Large intestine (tissue), 3 donors: ENCODE results near the gene HS6ST2. TPM values are rescaled to one million over a fixed set of nuclear protein-coding genes. Genes with fewer than 3 reads are reported as not detected.

Source experiments
- DNase-seq, 2 donors: peaks; one replicate each; pipeline versions ENCODE4 v3.0.0 to v3.0.0-alpha.2; 2013
- H3K27ac ChIP-seq: one replicate; pipeline ENCODE4 v1.5.1; 2013; ENCODE audit warnings: low read length
- H3K27me3 ChIP-seq: 2 replicates; pipeline ENCODE4 v1.6.1; 2013; ENCODE audit warnings: low read length; ENCODE audit not compliant: control insufficient read depth, insufficient read depth
- H3K36me3 ChIP-seq: 2 replicates; pipeline ENCODE4 v1.6.1; 2013; ENCODE audit warnings: low read length; ENCODE audit not compliant: control insufficient read depth, insufficient read depth
- H3K4me1 ChIP-seq: one replicate; pipeline ENCODE4 v1.6.1; 2013; ENCODE audit warnings: low read length; ENCODE audit not compliant: control insufficient read depth, insufficient read depth
- H3K4me3 ChIP-seq: one replicate; pipeline ENCODE4 v1.5.1; 2013; ENCODE audit warnings: low read length
- H3K9me3 ChIP-seq: one replicate; pipeline ENCODE4 v1.6.1; 2013; ENCODE audit warnings: mild to moderate bottlenecking, low read depth, low read length, moderate library complexity; ENCODE audit not compliant: control insufficient read depth
- WGBS: methylation state at CpG from one replicate; pipeline ENCODE4 v1.1.5; 2013; ENCODE audit warnings: low lambda C conversion rate; ENCODE audit not compliant: insufficient coverage; 5-methylcytosine and 5-hydroxymethylcytosine counted together
- polyA plus RNA-seq: library from polyadenylated mRNA; unstranded; fragments of 120-200 nt; gene quantifications from one replicate; pipeline ENCODE4 v1.2.1, GENCODE V29; 2013

HS6ST2 gene
- polyA plus RNA-seq, 1 donor = 0.97 TPM

GRCh38 chrX:132822634-132823012, 135.8 kb downstream of the HS6ST2 start:
- DNase-seq = peak in 1 of 2 donors; percentile 16
- no peaks in the 10 kb centered on the region for H3K36me3 ChIP-seq
- no CpG with 5 or more reads among the region's 2 CpGs for WGBS
- no peaks in the 10 kb centered on the region for H3K27me3 ChIP-seq
- peaks cover 5% of the 10 kb centered on the region for H3K4me1 ChIP-seq
- no peaks in the 10 kb centered on the region for H3K9me3 ChIP-seq
- H3K4me3 ChIP-seq = no peak overlapping the region
- peak overlapping the region; percentile 7 for H3K27ac ChIP-seq

- H3K36me3 ChIP-seq = no peaks in the 10 kb centered on the region
- H3K27ac ChIP-seq = peak overlapping the region; percentile 7
- H3K4me3 ChIP-seq = no peak overlapping the region
- DNase-seq = peak in 1 of 2 donors; percentile 50
- H3K27me3 ChIP-seq = no peaks in the 10 kb centered on the region
- no peaks in the 10 kb centered on the region for H3K9me3 ChIP-seq
- no CpG with 5 or more reads among the region's 3 CpGs for WGBS
- H3K4me1 ChIP-seq = peaks cover 5% of the 10 kb centered on the region
Observed at GRCh38 chrX:132821974-132822633, 136.3 kb downstream of the HS6ST2 start.

GRCh38 chrX:132820675-132821074, 137.8 kb downstream of the HS6ST2 start:
- no peak for DNase-seq
- Histone ChIP-seq H3K27me3 (no peaks in the 10 kb centered on the region), H3K36me3 (no peaks in the 10 kb centered on the region), H3K27ac (no peak overlapping the region), H3K4me3 (no peak overlapping the region), H3K4me1 (peaks cover 5% of the 10 kb centered on the region), H3K9me3 (no peaks in the 10 kb centered on the region)
- no CpG with 5 or more reads among the region's 5 CpGs for WGBS

- H3K27ac ChIP-seq = no peak overlapping the region
- no CpG with 5 or more reads among the region's 7 CpGs for WGBS
- no peaks in the 10 kb centered on the region for H3K9me3 ChIP-seq
- DNase-seq = no peak
- peaks cover 5% of the 10 kb centered on the region for H3K4me1 ChIP-seq
- H3K27me3 ChIP-seq = no peaks in the 10 kb centered on the region
- no peaks in the 10 kb centered on the region for H3K36me3 ChIP-seq
- H3K4me3 ChIP-seq = no peak overlapping the region
Observed at GRCh38 chrX:132819711-132820264, 138.6 kb downstream of the HS6ST2 start.

- DNase-seq = no peak
- no peak overlapping the region for H3K27ac ChIP-seq
- H3K36me3 ChIP-seq = no peaks in the 10 kb centered on the region
- H3K9me3 ChIP-seq = no peaks in the 10 kb centered on the region
- H3K4me1 ChIP-seq = peaks cover 5% of the 10 kb centered on the region
- no peaks in the 10 kb centered on the region for H3K27me3 ChIP-seq
- H3K4me3 ChIP-seq = no peak overlapping the region
Observed at GRCh38 chrX:132818638-132819037, 139.8 kb downstream of the HS6ST2 start.

GRCh38 chrX:132815643-132816042, 142.8 kb downstream of the HS6ST2 start:
- no peaks in the 10 kb centered on the region for H3K4me1 ChIP-seq
- no CpG with 5 or more reads among the region's 2 CpGs for WGBS
- no peak overlapping the region for H3K4me3 ChIP-seq
- no peaks in the 10 kb centered on the region for H3K9me3 ChIP-seq
- no peak overlapping the region for H3K27ac ChIP-seq
- no peaks in the 10 kb centered on the region for H3K36me3 ChIP-seq
- DNase-seq = no peak
- H3K27me3 ChIP-seq = no peaks in the 10 kb centered on the region

- Histone ChIP-seq H3K27me3 (no peaks in the 10 kb centered on the region), H3K4me3 (no peak overlapping the region), H3K9me3 (no peaks in the 10 kb centered on the region), H3K27ac (no peak overlapping the region), H3K4me1 (no peaks in the 10 kb centered on the region), H3K36me3 (no peaks in the 10 kb centered on the region)
- DNase-seq = no peak
- no CpG with 5 or more reads among the region's 5 CpGs for WGBS
Observed at GRCh38 chrX:132810964-132811712, 147.3 kb downstream of the HS6ST2 start.

GRCh38 chrX:132810488-132810887, 147.9 kb downstream of the HS6ST2 start:
- Histone ChIP-seq H3K4me3 (no peak overlapping the region), H3K9me3 (no peaks in the 10 kb centered on the region), H3K27me3 (no peaks in the 10 kb centered on the region), H3K4me1 (no peaks in the 10 kb centered on the region), H3K36me3 (no peaks in the 10 kb centered on the region), H3K27ac (no peak overlapping the region)
- no CpG with 5 or more reads among the region's 3 CpGs for WGBS
- DNase-seq = no peak

- no peak overlapping the region for H3K4me3 ChIP-seq
- H3K27ac ChIP-seq = no peak overlapping the region
- H3K27me3 ChIP-seq = no peaks in the 10 kb centered on the region
- no peaks in the 10 kb centered on the region for H3K4me1 ChIP-seq
- H3K9me3 ChIP-seq = no peaks in the 10 kb centered on the region
- no peak for DNase-seq
- H3K36me3 ChIP-seq = no peaks in the 10 kb centered on the region
- WGBS = no CpG with 5 or more reads among the region's 2 CpGs
Observed at GRCh38 chrX:132809581-132809980, 148.8 kb downstream of the HS6ST2 start.

GRCh38 chrX:132807411-132808030, 150.9 kb downstream of the HS6ST2 start:
- H3K36me3 ChIP-seq = no peaks in the 10 kb centered on the region
- no peaks in the 10 kb centered on the region for H3K9me3 ChIP-seq
- WGBS = no CpG with 5 or more reads among the region's 9 CpGs
- no peak overlapping the region for H3K27ac ChIP-seq
- DNase-seq = no peak
- H3K27me3 ChIP-seq = no peaks in the 10 kb centered on the region
- no peak overlapping the region for H3K4me3 ChIP-seq
- H3K4me1 ChIP-seq = no peaks in the 10 kb centered on the region
